ENCODE measurements around the gene ZNF185. TPM values are rescaled to one million over a fixed set of nuclear protein-coding genes. Genes with fewer than 3 reads are reported as not detected.

ZNF185 gene
- total and polyA plus RNA-seq, 2 experiments from 2014 or later, result 9.2 to 10.3 TPM

- no peak overlapping the region for H3K27ac ChIP-seq
- H3K36me3 ChIP-seq, result no peaks in the 10 kb centered on the region
- DNase-seq (ENCODE audit: low read depth in 1 of 2, low spot score in 1 of 2), result no peak
- no peaks in the 10 kb centered on the region for H3K9me3 ChIP-seq (ENCODE audit: low read depth)
- no peak overlapping the region for H3K4me3 ChIP-seq
- no peaks in the 10 kb centered on the region for H3K27me3 ChIP-seq
- no peaks in the 10 kb centered on the region for H3K4me1 ChIP-seq (ENCODE audit: low read depth)
- TF ChIP-seq, protein P1, sequence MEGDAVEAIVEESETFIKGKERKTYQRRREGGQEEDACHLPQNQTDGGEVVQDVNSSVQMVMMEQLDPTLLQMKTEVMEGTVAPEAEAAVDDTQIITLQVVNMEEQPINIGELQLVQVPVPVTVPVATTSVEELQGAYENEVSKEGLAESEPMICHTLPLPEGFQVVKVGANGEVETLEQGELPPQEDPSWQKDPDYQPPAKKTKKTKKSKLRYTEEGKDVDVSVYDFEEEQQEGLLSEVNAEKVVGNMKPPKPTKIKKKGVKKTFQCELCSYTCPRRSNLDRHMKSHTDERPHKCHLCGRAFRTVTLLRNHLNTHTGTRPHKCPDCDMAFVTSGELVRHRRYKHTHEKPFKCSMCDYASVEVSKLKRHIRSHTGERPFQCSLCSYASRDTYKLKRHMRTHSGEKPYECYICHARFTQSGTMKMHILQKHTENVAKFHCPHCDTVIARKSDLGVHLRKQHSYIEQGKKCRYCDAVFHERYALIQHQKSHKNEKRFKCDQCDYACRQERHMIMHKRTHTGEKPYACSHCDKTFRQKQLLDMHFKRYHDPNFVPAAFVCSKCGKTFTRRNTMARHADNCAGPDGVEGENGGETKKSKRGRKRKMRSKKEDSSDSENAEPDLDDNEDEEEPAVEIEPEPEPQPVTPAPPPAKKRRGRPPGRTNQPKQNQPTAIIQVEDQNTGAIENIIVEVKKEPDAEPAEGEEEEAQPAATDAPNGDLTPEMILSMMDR (IDR thresholded peaks at IDR 0.05; ENCODE audit: low read depth, low read length), result no peak
These were observed 25.7 kb downstream of the ZNF185 start for GRCh38 chrX:152923599-152923998.

- no peak overlapping the region for H3K4me3 ChIP-seq
- no peak for DNase-seq (ENCODE audit: low read depth in 1 of 2, low spot score in 1 of 2)
These were observed 28.0 kb downstream of the ZNF185 start for GRCh38 chrX:152925835-152926234.

GRCh38 chrX:152926279-152926678 lies 28.4 kb downstream of the ZNF185 start:
- DNase-seq (ENCODE audit: low read depth in 1 of 2, low spot score in 1 of 2), result peak in 1 of 2 donors; percentile 57
- Histone ChIP-seq H3K27me3 (no peaks in the 10 kb centered on the region), H3K4me1 (ENCODE audit: low read depth) (no peaks in the 10 kb centered on the region), H3K36me3 (no peaks in the 10 kb centered on the region), H3K27ac (no peak overlapping the region), H3K4me3 (no peak overlapping the region), H3K9me3 (ENCODE audit: low read depth) (no peaks in the 10 kb centered on the region)
- TF ChIP-seq, protein P1 (IDR thresholded peaks at IDR 0.05; ENCODE audit: low read depth, low read length), result peak; percentile 46

More at GRCh38 chrX:152925835-152926234, 28.0 kb downstream of the ZNF185 start:
- H3K27ac ChIP-seq, result no peak overlapping the region
- TF ChIP-seq, protein P1 (IDR thresholded peaks at IDR 0.05; ENCODE audit: low read depth, low read length), result no peak
- no peaks in the 10 kb centered on the region for H3K27me3 ChIP-seq
- no peaks in the 10 kb centered on the region for H3K9me3 ChIP-seq (ENCODE audit: low read depth)
- H3K4me1 ChIP-seq (ENCODE audit: low read depth), result no peaks in the 10 kb centered on the region
- no peaks in the 10 kb centered on the region for H3K36me3 ChIP-seq

DNA sequence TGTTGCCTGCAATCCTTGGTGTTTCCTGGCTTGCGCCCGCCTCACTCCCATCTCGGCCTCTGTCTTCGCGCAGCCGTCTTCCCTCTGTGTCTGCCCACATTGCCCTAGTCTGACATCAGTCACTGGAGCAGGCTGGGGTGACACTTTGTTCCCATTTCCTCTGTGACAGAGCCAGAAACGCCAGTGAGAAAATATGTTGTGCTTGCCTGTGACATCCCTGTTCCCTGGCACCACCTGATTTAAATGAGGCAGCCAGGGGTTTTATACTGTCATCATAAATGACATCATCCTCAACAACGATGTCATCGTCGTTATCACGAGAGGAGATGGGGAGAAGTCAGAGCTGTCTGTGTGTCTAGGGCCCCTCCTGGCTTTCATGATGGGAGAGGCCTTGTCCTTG lies 29.1 kb downstream of the ZNF185 start:
- Histone ChIP-seq H3K27ac (no peak overlapping the region), H3K4me1 (ENCODE audit: low read depth) (no peaks in the 10 kb centered on the region), H3K4me3 (no peak overlapping the region), H3K27me3 (no peaks in the 10 kb centered on the region), H3K36me3 (no peaks in the 10 kb centered on the region), H3K9me3 (ENCODE audit: low read depth) (no peaks in the 10 kb centered on the region)
- no peak for DNase-seq (ENCODE audit: low read depth in 1 of 2, low spot score in 1 of 2)
- TF ChIP-seq, protein P1 (IDR thresholded peaks at IDR 0.05; ENCODE audit: low read depth, low read length), result no peak

GRCh38 chrX:152927858-152928760 lies 30.2 kb downstream of the ZNF185 start:
- TF ChIP-seq, protein P1 (IDR thresholded peaks at IDR 0.05; ENCODE audit: low read depth, low read length), result no peak

More at GRCh38 chrX:152927858-152928760, 30.2 kb downstream of the ZNF185 start:
- no peaks in the 10 kb centered on the region for H3K4me1 ChIP-seq (ENCODE audit: low read depth)
- H3K9me3 ChIP-seq (ENCODE audit: low read depth), result no peaks in the 10 kb centered on the region
- H3K4me3 ChIP-seq, result no peak overlapping the region
- DNase-seq (ENCODE audit: low read depth in 1 of 2, low spot score in 1 of 2), result no peak
- H3K36me3 ChIP-seq, result no peaks in the 10 kb centered on the region
- H3K27me3 ChIP-seq, result no peaks in the 10 kb centered on the region
- H3K27ac ChIP-seq, result no peak overlapping the region

Measured in cardiac muscle cell (in vitro differentiated cells and primary cell).